Measurements from ENCODE around the gene AHCYL2.

DNA sequence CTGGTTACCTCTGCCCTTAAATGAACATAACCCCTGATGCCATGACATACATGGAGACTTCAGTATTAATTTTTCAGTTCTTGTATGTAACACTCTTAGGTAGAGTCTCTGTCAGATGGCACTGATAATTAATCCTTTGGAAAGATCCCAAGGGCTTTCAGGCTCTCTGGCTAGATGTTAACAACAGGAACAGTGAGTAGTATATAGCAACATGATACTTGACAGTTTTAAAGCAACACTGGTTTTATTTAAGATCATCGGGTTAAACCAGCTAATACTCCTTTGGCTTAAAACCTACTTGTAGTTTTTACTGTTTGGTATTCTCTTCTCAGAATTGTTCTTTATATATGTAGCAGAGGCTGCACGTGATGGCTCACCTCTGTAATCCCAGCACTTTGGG, 27.3 kb downstream of the AHCYL2 start:
- TF ChIP-seq, protein P1, sequence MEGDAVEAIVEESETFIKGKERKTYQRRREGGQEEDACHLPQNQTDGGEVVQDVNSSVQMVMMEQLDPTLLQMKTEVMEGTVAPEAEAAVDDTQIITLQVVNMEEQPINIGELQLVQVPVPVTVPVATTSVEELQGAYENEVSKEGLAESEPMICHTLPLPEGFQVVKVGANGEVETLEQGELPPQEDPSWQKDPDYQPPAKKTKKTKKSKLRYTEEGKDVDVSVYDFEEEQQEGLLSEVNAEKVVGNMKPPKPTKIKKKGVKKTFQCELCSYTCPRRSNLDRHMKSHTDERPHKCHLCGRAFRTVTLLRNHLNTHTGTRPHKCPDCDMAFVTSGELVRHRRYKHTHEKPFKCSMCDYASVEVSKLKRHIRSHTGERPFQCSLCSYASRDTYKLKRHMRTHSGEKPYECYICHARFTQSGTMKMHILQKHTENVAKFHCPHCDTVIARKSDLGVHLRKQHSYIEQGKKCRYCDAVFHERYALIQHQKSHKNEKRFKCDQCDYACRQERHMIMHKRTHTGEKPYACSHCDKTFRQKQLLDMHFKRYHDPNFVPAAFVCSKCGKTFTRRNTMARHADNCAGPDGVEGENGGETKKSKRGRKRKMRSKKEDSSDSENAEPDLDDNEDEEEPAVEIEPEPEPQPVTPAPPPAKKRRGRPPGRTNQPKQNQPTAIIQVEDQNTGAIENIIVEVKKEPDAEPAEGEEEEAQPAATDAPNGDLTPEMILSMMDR (IDR thresholded peaks at IDR 0.05 in 2 of 3, conservative IDR thresholded peaks at IDR 0.05 in 1 of 3; ENCODE audit: borderline replicate concordance in 1 of 3, insufficient read depth in 1 of 3, low read depth in 2 of 3, low read length in 2 of 3) = no peak
- no peak for TF ChIP-seq EZH2phosphoT487 (IDR thresholded peaks at IDR 0.05; ENCODE audit: borderline replicate concordance)

Measured in HCT116 (cell line).